Pancreas (tissue), 10 donors: ENCODE data around the gene NMT1. TPM values are rescaled to one million over a fixed set of nuclear protein-coding genes. Genes with fewer than 3 reads are reported as not detected.

Experiments
- ATAC-seq, 4 donors: fragments of 200-7000 bp; cut with Tn5 transposase; one replicate each; pipeline versions ENCODE4 v1.8.0 to v1.9.1; 2020; ENCODE audit warnings: mild to moderate bottlenecking in 4 of 4, moderate library complexity in 4 of 4
- DNase-seq, 6 donors: peaks; one replicate each; pipeline ENCODE4 v3.0.0-alpha.2; 2020
- FAIRE-seq: peaks from 2 replicates; lab custom pipeline; 2012; peaks lifted over from hg19 to GRCh38; lab: Jason Lieb, UNC
- H3K27ac ChIP-seq, 4 donors: fragments of 200-600 bp; sonication (generic); 1 replicate in 3 of 4; 2 replicates in 1 of 4; pipeline versions ENCODE4 v1.5.0 to v1.8.0; 2020
- H3K27me3 ChIP-seq, 4 donors: fragments of 200-600 bp; one replicate each; pipeline ENCODE4 v1.8.0; 2021
- H3K36me3 ChIP-seq, 3 donors: fragments of 200-600 bp; sonication (generic) in 1 of 3; one replicate each; pipeline versions ENCODE4 v1.5.0 to v1.8.0; 2020 to 2021
- H3K4me1 ChIP-seq, 3 donors: fragments of 200-600 bp; one replicate each; pipeline ENCODE4 v1.8.0; 2021
- H3K4me3 ChIP-seq, 4 donors: fragments of 200-600 bp; sonication (generic) in 2 of 4; one replicate each; pipeline versions ENCODE4 v1.5.0 to v1.8.0; 2020 to 2021
- H3K9me3 ChIP-seq, 4 donors: fragments of 200-600 bp; one replicate each; pipeline ENCODE4 v1.8.0; 2021
- WGBS, 2 donors: extraction: QIAGEN DNeasy Blood & Tissue Kit; methylation state at CpG; one replicate each; pipeline ENCODE4 v1.1.7; 2013; 5-methylcytosine and 5-hydroxymethylcytosine counted together
- intact Hi-C, 3 donors: fragments of 100-400 bp; cut with DNase I; formaldehyde crosslinking; loops; one replicate each; pipeline versions ENCODE4 v1.11.1 to v1.14.2; 2022
- polyA plus RNA-seq, 2 donors: library from polyadenylated mRNA; stranded (reverse); fragments of 200-250 nt; gene quantifications; one replicate each; pipeline ENCODE4 v1.2.3, GENCODE V29; 2013
- total RNA-seq, 6 donors: library from RNA; stranded (reverse); fragmentation: NEBNext Ultra II Directional in 4 of 6; extraction: Animal tissue kit (Norgen Biotek cat#: 25700) in 4 of 6; gene quantifications; one replicate each; pipeline versions ENCODE4 v1.2.1 to v1.2.4, GENCODE V29; 2021 to 2023
- TF ChIP-seq, protein P1 (sequence below), 4 donors: fragments of 200-600 bp; sonication (generic) in 3 of 4; IDR thresholded peaks; one replicate each; pipeline versions ENCODE4 v1.5.0 to v1.8.0; 2021; ENCODE audit warnings: antibody characterized with exemption in 4 of 4
- donor health status: healthy with polysubstance abuse.
- donor health status: DM: no; HTN: no; CAD: no; lungs with moderate emphysema.
- donor health status: DM: no; HTN: no; CAD: no.
- donor health status: control.
- donor health status: control.
- donor health status: Bipolar disorder and iron deficiency.
- donor health status: DM: yes; HTN: yes; CAD: no.
- donor health status: DM: no; HTN: no; CAD: no.
- donor health status: DM: no; HTN: no; CAD: no.
- donor health status: DM: yes; HTN: yes; CAD: no.

Gene NMT1
- total and polyA plus RNA-seq, 8 donors, result 27.0 to 66.5 (median 39.8) TPM

DNA sequence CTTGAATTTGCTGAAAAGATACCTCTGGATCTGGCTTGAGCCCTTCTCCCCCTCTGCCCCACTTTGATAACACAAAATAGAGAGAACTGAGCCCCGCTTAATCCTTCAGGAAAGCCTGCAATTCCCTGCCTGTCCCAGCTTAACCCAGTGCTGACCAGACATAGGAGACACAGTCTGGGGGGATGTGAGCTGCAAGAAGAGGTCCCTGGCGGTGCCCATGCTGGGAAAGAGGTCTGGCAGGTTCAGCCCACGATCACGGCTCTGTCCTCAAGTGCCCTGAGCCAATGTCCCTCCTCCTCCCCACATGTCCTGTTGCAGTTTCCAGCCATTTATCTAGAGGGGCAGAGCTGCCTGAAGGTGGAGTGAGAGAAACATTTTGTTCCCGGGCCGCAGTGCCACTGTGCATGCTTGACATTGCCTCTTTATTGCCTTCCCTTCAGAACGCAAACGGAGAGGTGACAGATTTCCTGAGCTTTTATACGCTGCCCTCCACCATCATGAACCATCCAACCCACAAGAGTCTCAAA, 42.2 kb downstream of the NMT1 start:
- TF ChIP-seq, protein P1, sequence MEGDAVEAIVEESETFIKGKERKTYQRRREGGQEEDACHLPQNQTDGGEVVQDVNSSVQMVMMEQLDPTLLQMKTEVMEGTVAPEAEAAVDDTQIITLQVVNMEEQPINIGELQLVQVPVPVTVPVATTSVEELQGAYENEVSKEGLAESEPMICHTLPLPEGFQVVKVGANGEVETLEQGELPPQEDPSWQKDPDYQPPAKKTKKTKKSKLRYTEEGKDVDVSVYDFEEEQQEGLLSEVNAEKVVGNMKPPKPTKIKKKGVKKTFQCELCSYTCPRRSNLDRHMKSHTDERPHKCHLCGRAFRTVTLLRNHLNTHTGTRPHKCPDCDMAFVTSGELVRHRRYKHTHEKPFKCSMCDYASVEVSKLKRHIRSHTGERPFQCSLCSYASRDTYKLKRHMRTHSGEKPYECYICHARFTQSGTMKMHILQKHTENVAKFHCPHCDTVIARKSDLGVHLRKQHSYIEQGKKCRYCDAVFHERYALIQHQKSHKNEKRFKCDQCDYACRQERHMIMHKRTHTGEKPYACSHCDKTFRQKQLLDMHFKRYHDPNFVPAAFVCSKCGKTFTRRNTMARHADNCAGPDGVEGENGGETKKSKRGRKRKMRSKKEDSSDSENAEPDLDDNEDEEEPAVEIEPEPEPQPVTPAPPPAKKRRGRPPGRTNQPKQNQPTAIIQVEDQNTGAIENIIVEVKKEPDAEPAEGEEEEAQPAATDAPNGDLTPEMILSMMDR (IDR thresholded peaks at IDR 0.05), result no peak
- ATAC-seq (no peak), FAIRE-seq (no peak), DNase-seq (no peak)
- WGBS, 2 donors, result 84 to 89% methylated on average over 9 of the region's 9 CpGs
- intact Hi-C loops, result no loop called here
- Histone ChIP-seq H3K27me3 (no peaks in the 10 kb centered on the region), H3K9me3 (no peaks in the 10 kb centered on the region), H3K36me3 (peaks cover 0 to 69% (median 49%) of the 10 kb centered on the region in 3 donors), H3K4me1 (no peaks in the 10 kb centered on the region), H3K27ac (no peak overlapping the region), H3K4me3 (no peak overlapping the region)

DNA sequence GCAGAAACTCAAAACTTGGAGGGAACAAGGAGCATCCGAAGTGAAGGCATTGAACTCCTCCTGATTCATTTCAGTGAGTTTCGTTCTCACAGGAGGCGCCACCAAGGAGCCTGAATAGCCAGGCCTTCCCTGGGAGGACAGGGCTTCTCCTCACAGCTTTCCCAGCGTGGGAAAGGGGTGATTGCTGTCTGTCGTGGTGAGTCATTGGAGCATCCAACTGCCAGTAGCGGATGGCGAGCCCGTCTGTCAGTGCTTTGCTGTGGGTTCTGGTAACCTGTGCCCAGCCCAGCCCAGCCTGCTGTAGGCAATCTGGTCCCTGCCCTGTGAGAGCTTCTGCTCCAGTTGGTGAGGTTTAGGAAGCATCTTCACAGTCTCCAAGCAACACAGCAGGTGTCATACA, 42.9 kb downstream of the NMT1 start:
- FAIRE-seq, result no peak
- H3K27ac ChIP-seq, result no peak overlapping the region
- WGBS, 2 donors, result 91% methylated on average over 8 of the region's 8 CpGs
- intact Hi-C loops, result no loop called here
- H3K4me3 ChIP-seq, result no peak overlapping the region
- no peak for DNase-seq
- H3K9me3 ChIP-seq, result no peaks in the 10 kb centered on the region
- TF ChIP-seq, protein P1 (IDR thresholded peaks at IDR 0.05), result no peak
- H3K36me3 ChIP-seq, result peaks cover 0 to 72% (median 46%) of the 10 kb centered on the region in 3 donors
- no peak for ATAC-seq
- no peaks in the 10 kb centered on the region for H3K4me1 ChIP-seq
- no peaks in the 10 kb centered on the region for H3K27me3 ChIP-seq

DNA sequence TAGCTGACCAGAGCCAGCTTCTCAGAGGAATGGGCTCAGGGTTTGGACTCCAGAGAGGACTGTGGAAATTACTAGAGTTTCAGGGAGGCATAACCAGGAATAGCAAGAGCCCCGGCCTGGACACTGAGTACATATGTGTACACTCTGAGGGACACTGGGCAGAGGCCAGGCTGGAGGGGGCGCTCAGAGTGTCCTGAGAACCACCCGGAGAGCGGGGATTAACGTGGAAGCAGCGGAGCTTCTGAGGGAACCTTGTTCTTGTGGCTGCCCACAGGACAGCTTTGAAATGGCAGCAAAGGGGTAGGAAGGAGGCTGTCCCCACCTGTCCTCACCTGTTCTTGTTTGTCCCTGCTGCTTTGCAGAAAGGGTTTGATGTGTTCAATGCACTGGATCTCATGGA, 43.4 kb downstream of the NMT1 start:
- Histone ChIP-seq H3K27ac (no peak overlapping the region), H3K9me3 (no peaks in the 10 kb centered on the region), H3K4me3 (no peak overlapping the region), H3K4me1 (no peaks in the 10 kb centered on the region), H3K36me3 (peaks cover 0 to 72% (median 46%) of the 10 kb centered on the region in 3 donors), H3K27me3 (no peaks in the 10 kb centered on the region)
- intact Hi-C loops, result no loop called here
- 89 to 96% methylated on average over 6 of the region's 6 CpGs for WGBS, 2 donors
- no peak for DNase-seq
- FAIRE-seq, result no peak
- TF ChIP-seq, protein P1 (IDR thresholded peaks at IDR 0.05), result no peak
- no peak for ATAC-seq

DNA sequence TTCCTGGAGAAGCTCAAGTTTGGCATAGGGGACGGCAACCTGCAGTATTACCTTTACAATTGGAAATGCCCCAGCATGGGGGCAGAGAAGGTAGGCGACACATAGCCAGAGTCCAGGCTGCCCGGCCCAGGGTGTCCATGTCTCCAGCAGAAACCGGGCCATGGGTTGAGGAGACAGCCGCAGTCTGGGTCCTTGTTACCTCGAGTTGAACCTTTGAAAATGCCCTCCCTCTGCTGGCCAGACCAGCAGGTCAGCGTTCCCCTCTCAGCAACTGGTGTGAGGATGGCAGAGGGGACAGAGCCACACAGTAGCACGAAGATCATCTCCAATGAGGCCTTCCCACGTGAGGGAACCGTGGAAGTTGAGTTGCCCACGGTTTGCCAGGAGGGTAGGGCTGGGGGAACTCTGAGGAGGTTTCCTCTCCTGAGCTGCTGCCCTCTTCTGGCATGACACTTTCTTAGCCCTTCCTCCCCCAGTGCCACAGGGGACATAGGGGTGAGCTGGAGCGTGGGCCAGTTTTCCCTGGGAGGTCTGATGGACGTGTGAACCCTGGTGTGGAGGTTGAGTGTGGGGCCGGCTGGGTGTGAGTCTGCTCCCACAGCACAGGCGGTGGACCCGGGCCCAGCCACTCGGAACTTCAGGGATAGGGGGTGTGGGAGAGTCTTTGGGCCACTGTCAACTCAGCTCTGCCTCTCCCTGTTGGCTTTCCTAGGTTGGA, 43.9 kb downstream of the NMT1 start:
- no peak for ATAC-seq
- TF ChIP-seq, protein P1 (IDR thresholded peaks at IDR 0.05), result no peak
- Histone ChIP-seq H3K4me3 (no peak overlapping the region), H3K36me3 (peaks cover 0 to 66% (median 40%) of the 10 kb centered on the region in 3 donors), H3K9me3 (no peaks in the 10 kb centered on the region), H3K4me1 (no peaks in the 10 kb centered on the region), H3K27ac (no peak overlapping the region), H3K27me3 (no peaks in the 10 kb centered on the region)
- intact Hi-C loops, result no loop called here
- DNase-seq, result no peak
- FAIRE-seq, result no peak
- WGBS, 2 donors, result 83 to 84% methylated on average over 17 of the region's 17 CpGs

DNA sequence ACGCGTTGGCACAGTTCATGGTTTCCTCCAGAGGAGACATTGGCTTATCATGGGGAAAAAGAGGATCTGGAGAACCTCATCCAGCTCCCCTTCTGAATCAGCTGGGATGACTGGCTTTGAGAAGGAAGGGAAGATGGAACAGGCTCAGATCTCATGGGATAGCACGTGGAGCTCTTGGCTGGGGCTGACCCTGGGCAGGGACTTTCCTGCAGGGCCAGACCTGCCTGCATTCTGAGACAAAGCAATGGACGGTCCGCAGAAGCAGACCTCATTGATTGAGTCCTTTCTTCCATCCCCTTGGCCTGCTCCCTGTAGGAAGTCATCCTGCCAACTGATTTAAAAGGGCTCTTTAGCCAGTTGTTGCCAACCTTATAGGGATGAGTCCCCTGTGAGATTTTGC, 45.0 kb downstream of the NMT1 start:
- no peaks in the 10 kb centered on the region for H3K9me3 ChIP-seq
- FAIRE-seq, result no peak
- TF ChIP-seq, protein P1 (IDR thresholded peaks at IDR 0.05), result no peak
- WGBS, 2 donors, result 86 to 87% methylated on average over 5 of the region's 5 CpGs
- no peaks in the 10 kb centered on the region for H3K27me3 ChIP-seq
- H3K4me1 ChIP-seq, result no peaks in the 10 kb centered on the region
- H3K4me3 ChIP-seq, result no peak overlapping the region
- H3K27ac ChIP-seq, result no peak overlapping the region
- no peak for DNase-seq
- ATAC-seq, result no peak
- H3K36me3 ChIP-seq, result peaks cover 0 to 65% (median 37%) of the 10 kb centered on the region in 3 donors
- intact Hi-C loops, result no loop called here
